NCI-H82 (cell line): Measurements from ENCODE around the gene GPR33.
"Not testable (repeated sequence)": the region's sequence is repeated elsewhere in the genome, so short reads cannot be mapped to it uniquely, and the experiment has no call there.

Source experiments
- DNase-seq: peaks from one replicate; lab custom pipeline; 2025; lab: John Stamatoyannopoulos, UW

GPR33 gene, protein sequence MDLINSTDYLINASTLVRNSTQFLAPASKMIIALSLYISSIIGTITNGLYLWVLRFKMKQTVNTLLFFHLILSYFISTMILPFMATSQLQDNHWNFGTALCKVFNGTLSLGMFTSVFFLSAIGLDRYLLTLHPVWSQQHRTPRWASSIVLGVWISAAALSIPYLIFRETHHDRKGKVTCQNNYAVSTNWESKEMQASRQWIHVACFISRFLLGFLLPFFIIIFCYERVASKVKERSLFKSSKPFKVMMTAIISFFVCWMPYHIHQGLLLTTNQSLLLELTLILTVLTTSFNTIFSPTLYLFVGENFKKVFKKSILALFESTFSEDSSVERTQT

DNA sequence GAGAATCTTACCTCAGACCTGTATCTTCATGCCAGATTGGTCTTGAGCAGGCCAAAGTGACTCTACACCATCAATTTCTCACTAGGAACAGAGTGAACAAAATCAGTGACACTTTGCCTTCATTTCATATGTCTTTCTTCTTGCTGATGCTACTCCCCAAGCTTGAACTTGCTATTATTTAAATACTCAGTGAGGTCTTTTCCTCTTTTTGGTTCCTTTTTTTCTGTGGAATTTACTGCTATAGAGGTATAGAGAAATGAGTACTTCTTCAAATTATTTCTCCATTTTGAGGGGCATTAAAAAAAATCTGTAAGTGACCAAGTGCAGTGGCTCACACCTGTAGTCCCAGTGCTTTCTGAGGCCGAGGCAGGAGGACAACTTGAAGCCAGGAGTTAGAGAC lies at the start of gene GPR33:
TSS of gene GPR33 (minus strand) at position 154 of the 400 bp plus-strand sequence. CDS start 4,074 bp downstream, outside the sequence.
- DNase-seq, result no peak

DNA sequence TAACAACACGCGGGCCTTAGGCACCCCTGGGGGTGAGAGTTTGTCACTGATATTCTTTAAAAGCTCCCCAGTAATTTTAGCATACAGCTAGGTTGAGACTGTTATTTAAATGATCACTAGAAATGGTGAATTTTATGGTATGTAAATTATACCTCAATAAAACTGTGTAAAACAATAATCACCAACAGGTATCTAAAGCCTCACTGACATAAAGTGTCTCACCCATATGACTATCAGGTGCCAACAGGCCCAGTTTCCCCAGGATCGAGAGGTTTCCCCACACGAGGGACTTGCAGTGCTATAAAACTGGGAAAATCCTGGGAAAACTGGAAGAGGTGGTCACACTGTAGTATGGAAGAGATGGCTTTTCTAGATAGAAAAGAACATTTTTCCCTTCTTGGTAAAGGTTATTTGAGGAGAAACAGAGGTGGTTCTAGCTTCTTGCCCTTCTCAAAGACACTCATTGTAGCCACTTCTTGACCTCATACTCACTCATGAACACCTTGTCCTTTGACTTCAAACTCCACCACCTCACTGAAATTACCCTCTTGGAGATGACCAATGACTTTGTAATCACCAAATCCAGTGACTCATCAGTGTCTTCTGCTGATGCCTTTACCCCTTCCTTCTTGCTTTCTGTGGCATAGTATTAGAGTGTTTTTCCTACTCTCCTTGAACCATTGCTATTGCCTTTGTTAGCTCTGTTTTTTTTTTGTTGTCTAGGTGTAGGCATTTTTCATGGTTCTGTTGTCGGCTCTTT lies 48.5 kb upstream of the GPR33 start:
- no peak for DNase-seq

DNA sequence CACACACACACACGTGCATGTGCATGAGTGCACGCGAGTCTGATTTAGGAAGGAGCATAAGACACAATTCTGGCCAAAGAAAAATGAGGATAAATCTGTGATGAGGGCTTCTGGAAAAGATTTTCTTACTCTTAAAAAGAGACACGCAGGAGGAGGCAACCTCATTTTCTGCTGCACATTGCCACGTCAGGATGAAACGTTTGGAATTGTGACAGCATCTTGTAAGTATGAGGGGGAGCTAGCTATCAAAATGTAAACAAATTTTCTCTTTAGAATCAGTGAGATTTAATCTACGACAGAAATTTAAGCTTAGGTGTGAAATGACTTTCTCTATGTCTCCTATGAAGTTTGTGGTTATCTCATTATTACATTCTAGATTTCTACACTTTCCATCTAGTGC lies 42.3 kb upstream of the GPR33 start:
- DNase-seq, result no peak

DNA sequence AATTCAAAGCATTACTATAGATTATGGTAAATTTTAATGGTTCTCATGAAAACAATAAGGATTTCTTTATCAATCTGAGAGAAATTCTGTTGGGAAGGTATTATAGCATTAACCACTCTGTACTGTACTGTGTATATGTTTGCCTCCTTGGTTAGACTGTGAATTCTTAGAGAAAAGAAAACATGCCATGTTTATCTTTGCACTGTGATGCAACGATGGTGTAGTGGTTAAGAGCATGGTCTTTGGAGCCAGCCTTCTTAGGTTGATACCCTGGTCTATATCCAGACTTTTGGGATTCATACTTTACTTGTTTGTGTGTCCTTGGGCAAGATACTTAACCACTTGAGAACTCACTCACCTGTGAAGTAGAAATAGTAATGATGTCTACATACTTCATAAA lies 41.2 kb upstream of the GPR33 start:
- no peak for DNase-seq

DNA sequence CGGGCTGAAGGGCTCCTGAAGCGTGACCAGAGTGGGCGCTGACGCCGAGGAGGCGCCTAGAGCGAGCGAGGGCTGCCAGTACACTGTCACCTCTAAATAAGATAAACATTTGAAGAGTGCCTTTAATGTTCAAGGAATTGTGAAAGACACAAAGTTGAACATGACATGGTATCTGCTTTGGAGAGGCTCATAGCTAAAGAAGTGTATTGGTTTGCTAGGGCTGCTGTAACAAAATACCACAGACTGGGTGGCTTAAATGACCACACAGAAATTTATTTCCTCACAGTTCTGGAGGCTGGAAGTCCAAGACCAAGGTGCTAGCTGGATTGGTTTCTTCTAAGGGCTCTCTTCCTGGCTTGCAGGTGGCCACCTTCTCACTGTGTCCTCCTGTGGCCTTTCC lies 39.7 kb upstream of the GPR33 start:
- DNase-seq, result no peak

DNA sequence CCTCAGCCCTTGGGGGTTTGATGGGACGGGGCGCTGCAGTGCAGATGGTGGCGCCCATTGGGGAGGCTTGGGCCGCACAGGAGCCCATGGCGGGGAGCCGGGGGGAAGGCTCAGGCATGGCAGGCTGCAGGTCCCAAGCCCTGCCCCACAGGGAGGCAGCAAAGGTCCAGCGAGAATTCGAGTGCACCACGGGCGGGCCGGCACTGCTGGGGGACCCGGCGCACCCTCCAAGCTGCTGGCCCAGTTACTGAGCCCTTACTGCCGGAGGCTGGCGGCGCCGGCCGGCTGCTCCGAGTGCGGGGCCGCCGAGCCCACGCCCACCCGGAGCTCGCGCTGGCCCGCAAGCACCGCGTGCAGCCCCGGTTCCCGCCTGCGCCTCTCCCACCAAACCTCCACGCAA lies 39.2 kb upstream of the GPR33 start:
- DNase-seq, result no peak

DNA sequence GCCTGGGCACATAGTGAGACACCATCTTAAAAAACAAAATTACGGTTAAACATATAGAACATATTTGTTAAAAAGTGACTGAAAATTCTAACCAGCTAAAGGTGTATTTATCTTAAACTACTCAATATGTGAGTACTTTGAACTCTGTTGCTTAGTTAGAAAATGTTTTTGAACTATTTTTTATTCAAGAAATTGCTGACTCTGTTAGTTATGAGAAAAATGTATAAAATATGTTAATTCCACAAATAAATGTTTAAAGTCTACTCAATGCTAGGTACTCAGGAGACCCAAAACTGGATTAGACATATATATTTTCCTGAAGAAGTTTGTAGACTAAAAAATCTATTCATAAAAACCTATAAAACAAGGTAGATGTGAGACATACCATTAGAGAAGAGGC lies 23.0 kb upstream of the GPR33 start:
- no peak for DNase-seq

DNA sequence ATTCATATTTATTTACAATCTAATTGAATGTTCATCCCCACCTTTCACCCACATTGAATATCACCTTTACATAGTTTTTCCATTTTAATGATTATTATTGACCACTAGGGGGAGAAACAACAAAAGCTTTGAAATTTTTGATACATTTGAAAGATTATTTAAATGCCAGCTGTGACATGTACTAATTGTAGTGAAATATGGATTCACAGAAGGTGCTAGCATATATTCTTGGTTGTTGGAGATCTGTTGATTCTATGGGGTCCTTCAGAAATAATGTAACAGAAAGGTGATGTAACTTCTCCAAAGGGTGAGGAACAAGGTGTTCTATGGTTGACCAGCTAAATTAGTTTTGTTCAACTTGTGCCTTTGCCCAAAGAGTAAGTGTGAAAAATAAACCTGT lies 22.4 kb upstream of the GPR33 start:
- DNase-seq, result peak; percentile 32

DNA sequence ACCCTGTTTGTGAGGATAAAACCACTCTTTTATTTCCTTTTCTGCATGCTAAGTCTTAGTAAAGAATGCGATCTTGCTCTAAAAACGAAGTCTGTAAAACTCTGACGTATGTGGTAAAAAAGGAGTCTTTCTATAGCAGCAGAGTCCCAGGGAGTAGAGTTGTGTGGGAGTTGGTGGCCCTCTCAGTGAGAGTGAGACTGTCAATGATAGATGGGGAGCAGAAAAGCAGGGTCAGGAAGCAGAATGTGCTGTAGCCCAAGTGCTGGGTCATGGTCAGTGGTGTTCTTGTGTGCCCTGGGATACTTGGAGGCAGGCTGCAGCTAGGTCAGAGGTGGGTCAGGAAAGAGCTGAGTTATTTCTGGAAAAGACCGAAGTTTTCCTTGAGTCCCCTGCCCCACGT lies 20.3 kb upstream of the GPR33 start:
- no peak for DNase-seq

DNA sequence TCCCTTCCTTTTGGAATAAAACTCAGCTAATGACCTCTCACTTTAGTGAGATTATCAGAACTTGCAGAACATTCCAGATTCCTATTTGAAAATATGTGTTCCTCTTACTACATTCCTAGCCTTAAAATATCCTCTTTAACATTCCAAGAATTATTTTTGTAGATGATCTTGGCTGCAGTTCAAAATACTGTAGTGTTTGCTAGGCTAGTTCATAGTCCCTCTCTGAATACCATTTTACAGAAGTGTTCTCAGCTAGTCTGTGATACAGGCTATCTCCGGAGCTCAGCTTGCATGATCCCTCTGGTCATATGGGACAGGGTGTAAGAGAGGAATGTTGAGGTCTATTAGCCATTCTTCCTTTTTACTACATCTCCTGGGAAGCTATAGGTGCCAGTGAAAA lies 17.6 kb upstream of the GPR33 start:
- DNase-seq, result no peak

DNA sequence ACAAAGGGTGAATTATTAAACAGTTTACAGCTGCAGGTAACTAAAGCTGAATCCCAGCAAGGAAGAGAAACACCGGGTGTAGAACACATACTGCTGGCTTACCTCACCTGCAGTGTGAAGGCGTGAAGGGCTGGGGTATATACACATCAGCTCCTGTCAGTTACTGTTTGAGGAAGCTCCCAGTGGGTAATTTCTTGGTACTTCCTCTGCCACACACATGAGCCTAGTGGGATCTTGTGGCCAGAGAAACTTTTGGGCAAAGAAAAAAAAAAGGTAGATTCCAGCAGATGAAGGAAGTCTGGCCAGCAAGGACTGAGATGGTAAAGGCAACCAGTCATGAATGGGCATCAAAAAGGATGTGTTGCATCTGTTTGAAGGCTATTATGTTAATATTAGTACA lies 14.0 kb upstream of the GPR33 start:
- DNase-seq, result no peak

DNA sequence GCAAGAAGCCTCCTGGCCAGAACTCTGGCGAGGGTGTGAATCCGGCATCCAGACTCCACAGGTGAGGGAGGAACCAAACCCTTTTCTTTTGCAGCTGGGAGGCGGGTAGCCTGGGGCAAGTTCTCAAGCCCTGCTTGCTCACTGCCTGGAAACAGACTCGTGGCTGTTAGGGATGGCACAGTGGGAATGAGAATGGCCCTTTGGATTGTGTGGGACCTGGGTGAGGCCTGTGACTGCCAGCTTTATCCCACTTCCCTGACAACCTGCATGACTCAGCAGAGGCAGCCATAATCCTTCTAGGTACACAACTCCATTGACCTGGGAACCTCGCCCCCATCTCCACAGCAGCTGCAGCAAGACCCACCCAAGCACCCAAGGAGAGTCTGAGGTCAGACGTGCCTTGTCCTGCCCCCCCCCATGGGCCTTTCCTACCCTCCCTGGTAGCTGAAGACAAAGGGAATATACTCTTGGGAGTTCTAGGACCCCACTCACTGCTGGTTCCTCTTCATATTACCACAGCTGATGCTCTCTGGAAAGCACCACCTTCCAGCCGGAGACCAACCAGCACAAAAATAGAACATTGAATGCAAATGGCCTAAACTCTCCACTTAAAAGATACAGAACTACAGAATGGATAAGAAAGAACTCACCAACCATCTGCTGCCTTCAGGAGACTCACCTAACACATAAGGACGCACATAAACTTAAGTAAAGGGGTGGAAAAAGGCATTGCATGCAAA lies 5.1 kb upstream of the GPR33 start:
- DNase-seq, result no peak

DNA sequence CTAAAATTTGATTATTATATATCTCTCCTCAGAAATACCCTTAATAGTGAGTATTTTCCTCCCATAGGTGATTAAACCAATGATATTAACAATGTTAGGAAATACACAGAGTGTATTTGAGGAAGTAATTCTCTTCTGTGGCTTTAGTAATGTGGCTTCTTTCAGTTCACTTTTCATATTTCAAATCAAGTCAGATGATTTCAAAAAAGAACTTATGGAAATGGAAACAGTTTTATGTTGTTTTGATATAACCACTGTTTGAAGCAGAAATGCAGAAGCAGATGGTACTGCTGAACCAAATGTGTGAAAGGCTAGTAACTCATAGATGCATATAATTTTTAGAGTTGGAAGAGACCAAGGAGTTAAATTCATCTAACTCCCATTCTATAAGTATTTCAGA lies 1.9 kb upstream of the GPR33 start:
- DNase-seq, result no peak

DNA sequence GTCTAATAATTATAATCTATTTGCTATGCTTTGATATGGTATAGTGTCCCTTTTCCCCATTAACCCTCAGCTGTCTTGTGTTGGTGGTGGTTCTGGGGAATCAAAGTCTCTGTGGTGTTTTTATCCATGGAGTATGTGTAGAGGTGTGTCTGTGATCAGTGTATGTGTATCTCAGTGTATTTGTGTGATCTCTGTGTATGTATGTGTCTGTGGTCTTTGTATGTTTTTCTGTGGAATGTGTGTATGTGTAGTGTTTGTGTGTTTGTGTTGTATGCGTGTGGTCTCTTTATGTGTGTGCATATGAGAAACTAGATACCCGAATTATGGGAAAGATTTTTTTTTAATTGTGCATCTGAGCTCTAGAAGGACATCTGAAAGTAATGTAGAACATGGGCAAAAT lies 1.1 kb downstream of the GPR33 start:
- DNase-seq, result no peak

DNA sequence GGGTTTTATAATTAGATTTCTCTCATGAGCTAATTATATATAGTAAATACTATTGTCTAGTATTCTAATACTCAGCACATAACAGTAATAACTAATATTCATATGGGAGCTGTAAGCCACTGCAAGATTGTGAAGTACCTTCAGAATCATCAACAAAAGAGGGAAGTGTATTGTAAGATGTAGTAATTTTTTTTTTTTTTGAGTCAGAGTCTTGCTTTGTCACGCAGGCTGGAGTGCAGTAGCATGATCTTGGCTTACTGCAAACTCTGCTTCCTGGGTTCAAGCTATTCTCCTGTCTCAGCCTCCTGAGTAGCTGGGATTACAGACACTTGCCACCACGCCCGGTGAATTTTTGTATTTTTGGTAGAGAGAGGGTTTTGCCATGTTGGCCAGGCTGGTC lies 3.1 kb downstream of the GPR33 start:
- no peak for DNase-seq

DNA sequence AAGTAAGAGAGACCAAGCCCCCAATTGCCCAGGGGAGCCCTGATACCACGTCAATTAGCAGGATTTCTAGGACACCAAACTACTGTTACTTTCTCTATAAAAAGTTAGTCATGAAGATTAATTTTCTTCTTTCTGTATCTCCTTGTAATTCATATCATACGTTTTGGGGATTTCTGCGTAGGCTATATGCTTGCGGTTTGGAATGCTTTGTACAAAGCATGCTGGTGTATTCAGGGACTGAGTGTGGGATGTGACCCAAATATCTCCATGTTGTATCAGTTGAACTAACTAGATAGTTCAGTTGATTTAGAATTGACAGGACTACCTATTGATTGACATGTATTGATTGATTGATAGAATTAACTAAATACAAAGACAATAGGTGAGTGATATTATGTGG lies 7.7 kb downstream of the GPR33 start:
- no peak for DNase-seq

DNA sequence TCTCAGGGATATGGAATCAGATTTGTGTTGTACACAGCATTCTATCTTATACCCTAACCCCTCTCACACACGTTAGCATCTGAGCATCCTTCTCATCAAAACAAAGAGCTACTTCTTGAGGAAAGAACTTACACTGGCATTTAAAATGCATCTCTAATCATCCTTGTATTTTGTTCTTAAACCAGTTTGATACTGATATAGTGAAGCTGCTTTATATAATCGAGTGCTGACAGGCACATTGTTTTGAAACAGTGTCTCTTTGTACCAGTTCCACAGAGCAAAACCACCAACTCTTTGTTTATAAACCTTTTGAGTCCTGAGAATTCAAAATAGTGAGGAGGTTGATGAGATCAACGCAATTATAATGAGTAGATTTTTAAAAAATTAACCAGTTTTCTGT lies 8.8 kb downstream of the GPR33 start:
- no peak for DNase-seq

DNA sequence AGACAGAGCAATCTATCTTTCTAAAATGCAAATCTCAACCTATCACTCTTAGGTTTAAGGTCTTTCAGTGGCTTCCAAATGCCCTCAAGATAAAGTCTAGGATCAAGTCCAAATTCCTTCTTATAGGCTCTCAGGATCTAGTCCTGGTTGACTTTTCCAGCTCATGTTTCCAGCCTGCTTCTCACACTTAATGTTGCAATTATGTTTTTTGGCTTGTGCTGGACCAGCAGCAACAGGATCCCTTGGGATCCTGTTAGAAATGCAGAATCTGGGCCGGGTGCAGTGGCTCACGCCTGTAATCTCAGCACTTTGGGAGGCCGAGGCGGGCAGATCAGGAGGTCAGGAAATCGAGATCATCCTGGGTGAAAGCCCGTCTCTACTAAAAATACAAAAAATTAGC lies 10.6 kb downstream of the GPR33 start:
- no peak for DNase-seq

DNA sequence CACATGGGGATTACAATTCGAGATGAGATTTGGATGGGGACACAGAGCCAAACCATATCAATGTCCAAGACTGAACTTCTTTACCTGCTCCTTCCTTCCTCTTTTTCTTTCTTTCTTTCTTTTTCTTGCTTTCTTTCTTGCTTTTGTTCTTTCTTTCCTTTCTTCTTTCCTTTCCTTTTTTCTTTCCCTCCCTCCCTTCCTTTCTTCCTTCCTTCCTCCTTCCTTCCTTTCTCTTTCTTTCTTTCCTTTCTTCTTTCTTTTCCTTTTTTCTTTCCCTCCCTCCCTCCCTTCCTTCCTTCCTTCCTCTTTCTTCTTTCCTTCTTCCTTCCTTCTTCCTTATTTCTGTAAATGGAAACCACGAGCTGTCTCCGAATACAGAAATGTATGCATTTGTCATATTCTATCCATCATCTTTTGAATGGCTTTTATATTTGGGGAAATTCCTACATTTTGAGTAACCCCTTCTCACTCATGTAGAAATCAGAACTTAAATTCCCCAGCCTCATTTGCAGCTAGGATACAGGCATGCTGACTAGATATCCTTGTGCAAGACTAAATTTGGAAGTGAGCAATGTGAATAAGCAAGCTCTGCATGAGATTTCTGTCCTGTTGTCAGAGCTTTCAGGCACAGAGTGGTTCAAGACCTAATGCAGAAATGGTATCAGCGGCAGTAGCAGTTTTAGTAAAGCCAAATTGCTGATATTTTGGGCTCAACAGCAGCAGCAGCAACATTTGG lies 11.5 kb downstream of the GPR33 start:
- no peak for DNase-seq

DNA sequence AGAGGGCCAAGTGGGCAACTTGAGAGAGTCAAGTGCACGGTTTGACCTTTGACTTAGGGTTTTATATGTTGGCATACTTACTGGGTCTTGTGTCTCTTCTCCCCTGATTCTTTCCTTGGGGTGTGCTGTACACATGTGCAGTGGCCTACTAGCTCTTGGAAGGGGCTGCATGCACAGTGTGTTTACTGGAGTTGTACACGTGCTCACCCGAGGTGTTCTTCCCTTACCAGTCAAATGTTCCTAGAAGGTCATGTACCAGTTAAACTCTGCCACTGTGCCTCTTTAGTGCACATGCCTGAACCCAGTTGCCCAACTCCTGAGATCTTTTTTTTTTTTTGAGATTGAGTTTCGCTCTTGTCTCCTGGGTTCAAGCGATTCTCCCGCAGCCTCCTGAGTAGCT lies 21.3 kb downstream of the GPR33 start:
- DNase-seq, result no peak

DNA sequence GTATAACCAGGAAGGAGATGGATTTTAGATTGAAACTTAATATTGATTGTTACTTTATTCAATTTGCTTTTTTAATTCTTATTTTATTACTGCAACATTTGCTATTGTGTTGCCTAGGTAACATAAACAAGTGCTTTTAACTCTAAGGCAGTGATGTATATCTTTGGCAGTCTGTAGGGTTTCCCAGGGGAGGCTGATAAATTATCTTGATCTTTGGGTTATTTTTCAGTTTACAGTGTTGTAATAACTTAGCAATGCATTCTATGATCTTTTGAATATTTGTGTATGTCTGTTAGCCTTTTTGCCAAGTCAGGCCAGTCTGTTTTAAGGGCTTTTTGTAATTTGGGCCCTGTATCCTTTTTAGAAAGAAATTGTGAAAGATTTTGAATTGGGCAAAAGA lies 22.7 kb downstream of the GPR33 start:
- no peak for DNase-seq

DNA sequence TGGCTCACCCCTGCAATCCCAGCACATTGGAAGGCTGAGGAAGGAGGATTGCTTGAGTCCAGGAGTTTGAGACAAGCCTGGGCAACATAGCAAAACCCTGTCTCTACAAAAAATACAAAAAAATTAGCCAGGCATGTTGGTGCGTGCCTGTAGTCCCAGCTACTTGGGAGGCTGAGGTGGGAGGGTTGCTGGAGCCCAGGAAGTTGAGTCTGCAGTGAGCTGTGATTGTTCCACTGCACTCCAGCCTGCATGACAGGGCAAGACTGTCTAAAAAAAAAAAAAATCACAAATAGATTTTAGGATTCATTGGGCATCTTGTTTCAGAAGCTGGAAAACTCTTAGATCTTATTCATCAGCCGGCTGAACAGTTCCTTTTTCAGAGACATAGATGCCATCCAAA lies 25.4 kb downstream of the GPR33 start:
- not testable (repeated sequence) for DNase-seq
